GM12865 (cell line): ENCODE measurements around the gene QKI.

Experiments used
- DNase-seq: peaks from one replicate; pipeline ENCODE4 v3.0.0; 2010; ENCODE audit warnings: low read depth
- H3K4me3 ChIP-seq: 2 replicates; pipeline ENCODE4 v1.5.1; 2011; ENCODE audit warnings: mild to moderate bottlenecking, low read depth, low read length, control low read depth
- TF ChIP-seq, protein P1 (sequence below): IDR thresholded peaks from 2 replicates; pipeline ENCODE4 v1.5.1; 2011; ENCODE audit warnings: low read length, control low read depth, low read depth, inconsistent platforms; ENCODE audit not compliant: insufficient read depth; ENCODE audit errors: missing control alignments

Gene QKI

DNA sequence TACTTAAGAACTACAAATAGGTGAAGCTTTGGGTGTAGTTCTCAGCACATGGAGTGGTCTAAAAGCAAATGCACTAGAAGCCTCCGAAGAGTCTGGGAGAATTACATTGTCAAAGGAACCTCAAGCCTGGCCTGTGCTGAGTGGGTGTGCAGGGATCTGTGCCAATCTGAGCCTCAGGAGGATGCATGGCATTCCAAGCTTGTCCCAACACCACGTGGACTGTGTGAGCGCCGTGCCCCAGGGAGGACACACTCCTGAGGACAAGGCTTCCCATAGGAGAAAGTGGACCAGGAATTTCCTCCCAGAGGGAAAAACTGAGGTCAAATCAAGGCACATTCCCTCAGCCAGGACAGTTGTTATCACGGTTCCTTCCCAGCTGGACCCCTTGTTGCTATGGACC lies 185.8 kb downstream of the QKI start:
- no peak for DNase-seq
- TF ChIP-seq, protein P1, sequence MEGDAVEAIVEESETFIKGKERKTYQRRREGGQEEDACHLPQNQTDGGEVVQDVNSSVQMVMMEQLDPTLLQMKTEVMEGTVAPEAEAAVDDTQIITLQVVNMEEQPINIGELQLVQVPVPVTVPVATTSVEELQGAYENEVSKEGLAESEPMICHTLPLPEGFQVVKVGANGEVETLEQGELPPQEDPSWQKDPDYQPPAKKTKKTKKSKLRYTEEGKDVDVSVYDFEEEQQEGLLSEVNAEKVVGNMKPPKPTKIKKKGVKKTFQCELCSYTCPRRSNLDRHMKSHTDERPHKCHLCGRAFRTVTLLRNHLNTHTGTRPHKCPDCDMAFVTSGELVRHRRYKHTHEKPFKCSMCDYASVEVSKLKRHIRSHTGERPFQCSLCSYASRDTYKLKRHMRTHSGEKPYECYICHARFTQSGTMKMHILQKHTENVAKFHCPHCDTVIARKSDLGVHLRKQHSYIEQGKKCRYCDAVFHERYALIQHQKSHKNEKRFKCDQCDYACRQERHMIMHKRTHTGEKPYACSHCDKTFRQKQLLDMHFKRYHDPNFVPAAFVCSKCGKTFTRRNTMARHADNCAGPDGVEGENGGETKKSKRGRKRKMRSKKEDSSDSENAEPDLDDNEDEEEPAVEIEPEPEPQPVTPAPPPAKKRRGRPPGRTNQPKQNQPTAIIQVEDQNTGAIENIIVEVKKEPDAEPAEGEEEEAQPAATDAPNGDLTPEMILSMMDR = no peak
- H3K4me3 ChIP-seq = no peak overlapping the region

DNA sequence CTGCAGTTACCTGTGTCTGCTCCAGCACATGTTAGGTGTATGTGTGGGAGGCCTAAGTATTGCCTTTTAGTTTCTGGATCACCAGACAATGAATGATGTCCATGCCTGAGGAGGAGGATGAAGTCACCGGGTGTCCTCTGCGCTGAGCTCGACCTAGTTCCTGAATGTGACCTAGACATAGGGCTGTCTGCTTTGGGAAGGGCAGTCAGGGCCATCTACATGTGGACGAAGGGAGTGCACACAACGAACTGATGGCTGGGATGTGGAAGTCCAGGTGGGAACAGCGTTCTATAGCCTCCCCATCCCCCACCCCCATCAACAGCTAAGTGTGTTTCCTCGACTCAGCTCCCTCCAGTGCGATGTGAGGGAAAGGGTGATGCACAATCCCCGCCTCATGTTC lies 186.3 kb downstream of the QKI start:
- TF ChIP-seq, protein P1 = no peak
- H3K4me3 ChIP-seq = no peak overlapping the region
- DNase-seq = no peak

DNA sequence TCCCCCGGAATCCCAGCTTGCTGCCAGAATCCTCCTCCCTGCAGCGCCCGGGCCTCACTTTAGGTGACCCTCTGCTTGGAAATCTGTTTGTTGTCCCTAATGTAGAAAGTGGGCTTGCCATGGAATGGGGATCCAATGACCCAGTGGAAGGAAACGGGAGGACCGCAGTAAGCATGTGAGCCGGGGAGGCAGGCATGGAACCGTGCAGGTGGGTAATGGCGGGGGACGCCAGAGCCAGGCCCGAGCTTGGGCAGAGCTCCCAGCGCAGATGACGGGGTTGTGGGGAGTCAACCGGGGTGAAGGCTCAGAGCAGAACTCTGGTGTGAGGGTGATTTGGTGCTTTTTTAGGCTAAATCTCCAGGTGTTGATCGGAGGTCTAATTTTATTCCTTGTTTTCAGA lies 188.3 kb downstream of the QKI start:
- DNase-seq = no peak
- TF ChIP-seq, protein P1 = no peak
- no peak overlapping the region for H3K4me3 ChIP-seq

DNA sequence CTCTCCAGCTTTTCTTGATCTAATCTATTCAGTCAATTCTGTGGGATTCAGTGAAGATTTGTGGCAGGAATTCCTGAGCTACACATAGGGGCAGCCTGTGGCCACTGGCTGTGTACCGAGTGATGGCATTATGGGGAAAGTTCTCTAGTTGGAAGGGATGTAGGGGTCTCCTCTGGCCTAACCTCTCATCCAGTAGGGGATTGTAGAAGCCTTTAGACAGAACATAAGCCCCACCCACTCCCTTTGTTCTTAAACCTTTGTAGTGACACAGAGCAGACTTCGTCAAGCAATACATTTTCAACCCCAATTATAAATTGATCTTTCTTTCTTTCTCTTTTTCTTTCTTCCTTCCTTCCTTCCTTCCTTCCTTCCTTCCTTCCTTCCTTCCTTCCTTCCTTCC lies 188.9 kb downstream of the QKI start:
- TF ChIP-seq, protein P1 = no peak
- DNase-seq = no peak
- H3K4me3 ChIP-seq = no peak overlapping the region

DNA sequence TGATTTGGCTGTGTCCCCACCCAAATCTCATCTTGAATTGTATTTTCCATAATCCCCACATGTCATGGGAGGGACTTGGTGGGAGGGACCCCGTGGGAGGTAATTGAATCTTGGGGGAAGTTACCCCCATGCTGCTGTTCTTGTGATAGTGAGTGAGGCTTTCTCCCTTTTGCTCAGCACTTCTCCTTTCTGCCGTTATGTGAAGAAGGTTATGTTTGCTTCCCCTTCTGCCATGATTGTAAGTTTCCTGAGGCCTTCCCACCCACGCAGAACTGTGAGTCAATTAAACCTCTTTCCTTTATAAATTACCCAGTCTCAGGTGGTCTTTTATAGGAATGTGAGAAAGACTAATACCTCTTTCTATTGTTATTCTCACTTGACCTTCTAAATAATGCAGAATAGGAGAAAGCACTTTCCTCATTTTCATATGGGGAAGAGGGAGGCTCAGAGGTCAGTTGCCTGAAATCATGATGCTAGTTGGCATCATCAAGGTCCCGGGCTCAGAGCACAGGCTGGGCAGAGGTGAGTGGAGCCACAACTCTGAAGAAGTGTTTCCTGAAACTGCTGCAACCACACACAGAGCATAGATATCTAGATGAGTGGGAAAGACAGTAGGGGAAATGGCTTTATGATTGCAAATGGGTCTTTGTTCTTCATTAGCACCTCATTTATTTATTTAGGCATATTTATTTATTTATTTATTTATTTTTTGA lies 191.0 kb downstream of the QKI start:
- H3K4me3 ChIP-seq = no peak overlapping the region
- TF ChIP-seq, protein P1 = no peak
- DNase-seq = no peak

DNA sequence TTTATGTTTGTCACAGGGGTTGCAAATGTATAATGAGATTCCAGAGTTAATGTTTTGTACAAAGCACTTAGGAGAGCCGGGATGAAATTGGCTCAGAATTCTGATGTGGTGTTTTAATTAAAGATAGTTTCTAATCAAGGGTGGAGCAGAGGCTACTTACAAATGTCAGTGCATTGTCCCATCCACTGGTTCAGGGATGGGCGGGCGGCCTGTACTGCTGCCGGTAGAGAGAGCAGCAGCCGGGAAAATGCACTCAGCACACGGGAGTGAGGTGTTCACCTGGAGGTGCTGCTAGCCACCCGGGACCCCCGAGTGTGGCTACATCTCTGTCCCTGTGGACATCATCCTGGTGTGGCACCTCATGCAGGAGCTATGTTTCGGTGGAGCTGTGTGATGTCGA lies 193.3 kb downstream of the QKI start:
- DNase-seq = no peak
- TF ChIP-seq, protein P1 = no peak
- H3K4me3 ChIP-seq = no peak overlapping the region

DNA sequence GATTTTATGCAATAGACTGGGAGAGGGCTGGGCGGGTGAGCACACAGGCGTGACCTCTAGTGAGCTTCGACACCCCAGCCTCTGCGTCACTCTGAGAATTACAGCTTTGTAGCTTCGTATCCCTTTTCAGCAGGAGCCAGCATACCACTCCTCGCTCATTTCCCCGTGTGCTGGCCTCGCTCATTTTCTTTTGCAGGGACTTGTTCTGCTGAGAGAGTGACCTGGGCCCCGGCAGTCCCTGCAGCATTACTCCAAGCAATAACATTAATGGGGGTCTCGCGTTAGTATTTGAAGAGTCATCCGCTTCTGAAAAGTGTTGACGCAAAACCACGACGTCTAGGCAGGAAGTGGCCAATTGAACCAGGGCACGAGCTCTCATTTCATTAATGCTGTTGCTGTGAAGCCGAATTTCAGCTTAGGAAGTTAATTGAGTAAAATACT lies 193.7 kb downstream of the QKI start:
- no peak overlapping the region for H3K4me3 ChIP-seq
- no peak for DNase-seq
- TF ChIP-seq, protein P1 = no peak
